ENCODE data around the gene KCNB1.
A peak's percentile ranks its signal among the peaks of the same experiment; 100 is the strongest.
"Not testable (repeated sequence)": the region's sequence is repeated elsewhere in the genome, so short reads cannot be mapped to it uniquely, and the experiment has no call there.

Gene KCNB1

DNA sequence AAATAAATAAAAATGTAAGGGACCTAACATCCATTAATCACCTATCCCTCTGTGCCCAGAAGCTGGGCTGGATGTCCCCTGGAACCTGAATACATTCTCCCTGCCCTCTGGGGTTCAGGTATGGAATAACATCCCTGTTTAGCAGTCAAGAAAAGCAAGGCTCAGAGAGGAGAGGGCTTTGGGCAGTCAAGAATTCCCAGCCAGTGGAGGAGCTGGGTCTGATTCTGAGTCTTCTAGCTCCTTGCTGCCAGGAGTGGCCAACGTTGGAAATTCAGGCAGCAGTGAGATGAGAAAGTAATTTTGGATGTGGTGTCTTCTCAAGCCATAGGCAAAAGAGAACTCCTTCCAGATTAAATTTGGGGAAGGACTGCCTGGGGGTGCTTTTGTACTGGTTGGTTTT is 162.0 kb downstream of the KCNB1 start:
- peak; percentile 3 for TF ChIP-seq CTCF (IDR thresholded peaks at IDR 0.05; ENCODE audit: control extremely low read depth, extremely low read depth, low read depth, missing control alignments)
- no peak for DNase-seq (ENCODE audit: extremely low spot score)
- ChIA-PET CTCF (interaction anchor here (1.0 to 1.5 kb wide), 7 partner anchors 10 to 173 kb away, joined by 3 to 4 read pairs (median 3); no protein-coding TSS in a partner anchor), POLR2A (no interaction called here)

- CTCF ChIA-PET: interaction anchor here (1.5 kb wide), 1 partner anchor 174 kb away, joined by 3 read pairs; no protein-coding TSS in a partner anchor
- DNase-seq (ENCODE audit: extremely low spot score): no peak
- TF ChIP-seq CTCF (IDR thresholded peaks at IDR 0.05; ENCODE audit: control extremely low read depth, extremely low read depth, low read depth, missing control alignments): no peak
- POLR2A ChIA-PET: interaction anchor here (0.7 kb wide), 1 partner anchor 228 kb away, joined by 4 read pairs; no protein-coding TSS in a partner anchor
Observed at GRCh38 chr20:49319208-49319809, 163.2 kb downstream of the KCNB1 start.

DNA sequence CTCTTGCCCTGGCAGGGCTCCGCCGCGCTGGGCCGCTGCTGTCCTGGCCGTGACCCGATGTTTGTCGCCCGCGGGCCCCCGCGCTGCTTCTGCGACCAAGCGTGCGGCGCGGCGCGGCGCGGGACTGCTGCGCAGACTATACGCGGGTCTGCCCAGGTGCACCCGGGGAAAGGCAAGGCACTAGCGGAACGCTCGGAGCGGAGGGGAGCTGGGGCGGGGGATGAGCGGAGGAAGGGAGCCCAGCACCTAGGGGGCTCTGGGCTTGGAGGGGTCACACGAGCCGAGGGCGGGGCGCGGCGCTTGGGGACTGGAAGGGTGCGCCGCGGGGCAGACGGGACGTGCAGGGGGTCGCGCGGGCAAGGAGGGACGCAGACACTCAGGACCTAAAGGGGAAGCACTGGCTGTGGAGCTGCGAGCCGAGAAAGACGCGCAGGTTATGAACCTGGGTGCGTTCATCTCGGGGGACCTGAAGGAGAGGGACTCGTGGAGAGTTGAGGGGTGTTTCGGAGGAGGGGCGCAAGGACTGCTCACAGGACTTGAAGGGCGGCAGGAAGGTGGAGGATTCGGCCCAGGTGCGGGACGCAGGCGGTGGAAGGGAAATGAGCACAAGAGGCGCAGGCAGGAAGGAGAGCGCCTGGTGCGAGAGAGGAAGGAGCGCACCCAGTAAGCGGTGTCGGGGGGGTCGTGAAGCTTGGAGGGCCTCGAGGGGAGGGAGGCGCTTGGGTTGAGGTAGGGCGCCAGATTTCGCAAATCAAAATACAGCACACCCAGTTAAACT is 163.8 kb downstream of the KCNB1 start:
- no peak for DNase-seq (ENCODE audit: extremely low spot score)
- TF ChIP-seq CTCF (IDR thresholded peaks at IDR 0.05; ENCODE audit: control extremely low read depth, extremely low read depth, low read depth, missing control alignments): no peak
- ChIA-PET CTCF (interaction anchor here (1.1 kb wide), 1 partner anchor 27 kb away, joined by 3 read pairs; no protein-coding TSS in a partner anchor), POLR2A (no interaction called here)

GRCh38 chr20:49318091-49318429 is 164.4 kb downstream of the KCNB1 start:
- no peak for TF ChIP-seq CTCF (IDR thresholded peaks at IDR 0.05; ENCODE audit: control extremely low read depth, extremely low read depth, low read depth, missing control alignments)
- DNase-seq (ENCODE audit: extremely low spot score): no peak
- ChIA-PET POLR2A (no interaction called here), CTCF (interaction anchor here (1.1 kb wide), 1 partner anchor 26 kb away, joined by 3 read pairs; no protein-coding TSS in a partner anchor)

DNA sequence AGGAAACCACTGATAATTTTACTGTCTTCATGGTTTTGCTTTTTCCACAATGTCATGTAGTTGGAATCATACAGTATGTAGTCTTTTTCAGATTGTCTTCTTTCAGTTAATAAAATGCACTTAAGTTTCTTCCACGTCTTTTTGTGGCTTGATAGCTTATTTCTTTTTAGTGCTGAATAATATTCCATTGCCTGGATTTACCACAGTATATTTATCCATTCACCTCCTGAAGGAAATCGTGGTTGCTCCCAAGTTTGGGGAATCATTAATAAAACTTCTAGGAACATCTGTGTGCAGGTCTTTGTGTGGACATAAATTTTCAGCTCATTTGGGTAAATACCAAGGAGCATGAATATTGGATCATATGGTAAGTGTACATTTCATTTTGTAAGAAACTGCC is 165.8 kb downstream of the KCNB1 start:
- POLR2A ChIA-PET: no interaction called here
- no peak for DNase-seq (ENCODE audit: extremely low spot score)
- CTCF ChIA-PET: no interaction called here
- no peak for TF ChIP-seq CTCF (IDR thresholded peaks at IDR 0.05; ENCODE audit: control extremely low read depth, extremely low read depth, low read depth, missing control alignments)

DNA sequence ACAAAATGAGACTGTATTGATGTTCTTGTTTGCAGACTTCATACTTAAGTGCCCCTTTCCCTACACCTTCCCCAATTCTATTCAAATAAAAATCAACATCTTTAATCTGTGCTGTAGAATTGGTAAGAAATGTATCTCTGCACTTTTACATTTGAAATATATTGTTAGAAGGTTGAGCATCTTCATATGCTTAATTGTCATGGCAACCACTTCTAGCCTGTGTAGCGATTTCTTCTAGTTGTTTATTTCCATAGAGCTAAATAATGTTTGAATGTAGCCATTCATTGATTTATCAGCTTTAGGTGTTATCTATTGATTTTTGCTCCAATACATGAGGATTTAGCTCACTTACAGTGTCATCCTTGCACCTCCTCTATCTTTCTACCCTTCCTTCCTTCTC is 166.9 kb downstream of the KCNB1 start:
- no peak for DNase-seq (ENCODE audit: extremely low spot score)
- no peak for TF ChIP-seq CTCF (IDR thresholded peaks at IDR 0.05; ENCODE audit: control extremely low read depth, extremely low read depth, low read depth, missing control alignments)
- ChIA-PET POLR2A (no interaction called here), CTCF (no interaction called here)

- POLR2A ChIA-PET; DNase-seq (ENCODE audit: extremely low spot score): not testable (repeated sequence)
- CTCF ChIA-PET: interaction anchor here (1.0 kb wide), 2 partner anchors 296 to 758 kb away, joined by 3 to 4 read pairs; no protein-coding TSS in a partner anchor
Observed at GRCh38 chr20:49314052-49314451, 168.4 kb downstream of the KCNB1 start.
